Measurements from ENCODE around the gene TCF4.

TCF4 gene

DNA sequence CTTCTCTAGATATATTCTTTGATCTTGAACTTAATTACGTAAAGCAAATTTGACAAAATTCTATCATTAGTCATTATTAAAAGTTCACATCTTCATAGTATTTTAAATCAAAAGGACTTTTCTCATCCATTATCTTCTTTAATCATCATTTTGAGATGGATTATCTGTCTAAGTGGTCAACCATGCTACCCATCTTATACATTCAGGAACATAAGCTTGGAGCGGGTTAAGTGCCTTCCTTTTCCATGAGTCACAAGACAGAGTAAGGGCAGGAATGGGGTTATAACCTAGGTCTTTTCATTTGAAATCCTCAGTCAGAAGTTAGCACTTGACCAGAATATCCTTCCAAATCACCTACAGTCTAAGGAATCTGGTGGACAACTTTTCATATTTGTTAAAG is 297.1 kb downstream of the TCF4 start:
- in situ Hi-C loops (cut with MboI; ENCODE audit: low pct_unique_long_range_greater_than_20kb, low sequenced_read_pairs, unreplicated experiment): no loop called here
- TF ChIP-seq, protein P1, sequence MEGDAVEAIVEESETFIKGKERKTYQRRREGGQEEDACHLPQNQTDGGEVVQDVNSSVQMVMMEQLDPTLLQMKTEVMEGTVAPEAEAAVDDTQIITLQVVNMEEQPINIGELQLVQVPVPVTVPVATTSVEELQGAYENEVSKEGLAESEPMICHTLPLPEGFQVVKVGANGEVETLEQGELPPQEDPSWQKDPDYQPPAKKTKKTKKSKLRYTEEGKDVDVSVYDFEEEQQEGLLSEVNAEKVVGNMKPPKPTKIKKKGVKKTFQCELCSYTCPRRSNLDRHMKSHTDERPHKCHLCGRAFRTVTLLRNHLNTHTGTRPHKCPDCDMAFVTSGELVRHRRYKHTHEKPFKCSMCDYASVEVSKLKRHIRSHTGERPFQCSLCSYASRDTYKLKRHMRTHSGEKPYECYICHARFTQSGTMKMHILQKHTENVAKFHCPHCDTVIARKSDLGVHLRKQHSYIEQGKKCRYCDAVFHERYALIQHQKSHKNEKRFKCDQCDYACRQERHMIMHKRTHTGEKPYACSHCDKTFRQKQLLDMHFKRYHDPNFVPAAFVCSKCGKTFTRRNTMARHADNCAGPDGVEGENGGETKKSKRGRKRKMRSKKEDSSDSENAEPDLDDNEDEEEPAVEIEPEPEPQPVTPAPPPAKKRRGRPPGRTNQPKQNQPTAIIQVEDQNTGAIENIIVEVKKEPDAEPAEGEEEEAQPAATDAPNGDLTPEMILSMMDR (IDR thresholded peaks at IDR 0.05; ENCODE audit: extremely low read depth, insufficient read depth, missing control alignments): no peak
- no peak for DNase-seq (ENCODE audit: low spot score)

DNA sequence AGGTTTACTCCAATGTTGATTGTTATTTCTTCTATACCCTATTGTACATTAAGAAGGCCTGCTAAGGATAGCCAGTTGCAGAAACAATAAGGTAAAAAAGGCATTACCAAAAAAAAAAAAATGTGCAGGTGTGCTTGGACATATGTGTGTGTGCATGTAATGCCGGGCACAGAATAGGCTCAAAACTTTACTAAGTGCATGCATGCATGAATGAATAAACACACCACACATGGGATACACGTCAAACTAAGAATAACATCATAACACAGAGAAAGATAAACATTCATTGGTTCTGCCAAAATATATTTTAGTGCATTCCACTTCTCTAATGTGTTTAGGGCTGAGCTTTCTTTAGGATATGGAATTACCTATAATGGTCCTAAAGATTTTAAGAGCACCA is 298.2 kb downstream of the TCF4 start:
- TF ChIP-seq, protein P1 (IDR thresholded peaks at IDR 0.05; ENCODE audit: extremely low read depth, insufficient read depth, missing control alignments): no peak
- no peak for DNase-seq (ENCODE audit: low spot score)
- in situ Hi-C loops (cut with MboI; ENCODE audit: low pct_unique_long_range_greater_than_20kb, low sequenced_read_pairs, unreplicated experiment): no loop called here

DNA sequence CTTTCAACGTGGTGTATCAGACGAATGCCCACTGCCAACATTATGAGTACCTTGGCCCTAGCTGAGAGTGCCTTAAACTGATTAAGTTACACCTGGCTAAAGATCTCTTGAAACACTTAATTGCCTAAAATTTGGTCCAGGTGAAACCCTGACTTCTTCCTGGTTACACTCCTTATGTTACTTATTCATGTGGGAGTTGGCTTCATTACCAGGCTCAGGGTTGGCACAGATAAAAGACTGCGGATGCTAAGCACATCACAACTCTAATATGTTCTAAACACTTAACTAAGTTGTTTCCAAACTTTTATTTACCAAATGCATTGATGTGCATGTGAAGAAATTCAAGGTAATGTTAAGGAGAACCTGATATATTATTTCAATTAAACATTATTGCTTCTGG is 298.9 kb downstream of the TCF4 start:
- DNase-seq (ENCODE audit: low spot score): no peak
- in situ Hi-C loops (cut with MboI; ENCODE audit: low pct_unique_long_range_greater_than_20kb, low sequenced_read_pairs, unreplicated experiment): no loop called here
- TF ChIP-seq, protein P1 (IDR thresholded peaks at IDR 0.05; ENCODE audit: extremely low read depth, insufficient read depth, missing control alignments): no peak

DNA sequence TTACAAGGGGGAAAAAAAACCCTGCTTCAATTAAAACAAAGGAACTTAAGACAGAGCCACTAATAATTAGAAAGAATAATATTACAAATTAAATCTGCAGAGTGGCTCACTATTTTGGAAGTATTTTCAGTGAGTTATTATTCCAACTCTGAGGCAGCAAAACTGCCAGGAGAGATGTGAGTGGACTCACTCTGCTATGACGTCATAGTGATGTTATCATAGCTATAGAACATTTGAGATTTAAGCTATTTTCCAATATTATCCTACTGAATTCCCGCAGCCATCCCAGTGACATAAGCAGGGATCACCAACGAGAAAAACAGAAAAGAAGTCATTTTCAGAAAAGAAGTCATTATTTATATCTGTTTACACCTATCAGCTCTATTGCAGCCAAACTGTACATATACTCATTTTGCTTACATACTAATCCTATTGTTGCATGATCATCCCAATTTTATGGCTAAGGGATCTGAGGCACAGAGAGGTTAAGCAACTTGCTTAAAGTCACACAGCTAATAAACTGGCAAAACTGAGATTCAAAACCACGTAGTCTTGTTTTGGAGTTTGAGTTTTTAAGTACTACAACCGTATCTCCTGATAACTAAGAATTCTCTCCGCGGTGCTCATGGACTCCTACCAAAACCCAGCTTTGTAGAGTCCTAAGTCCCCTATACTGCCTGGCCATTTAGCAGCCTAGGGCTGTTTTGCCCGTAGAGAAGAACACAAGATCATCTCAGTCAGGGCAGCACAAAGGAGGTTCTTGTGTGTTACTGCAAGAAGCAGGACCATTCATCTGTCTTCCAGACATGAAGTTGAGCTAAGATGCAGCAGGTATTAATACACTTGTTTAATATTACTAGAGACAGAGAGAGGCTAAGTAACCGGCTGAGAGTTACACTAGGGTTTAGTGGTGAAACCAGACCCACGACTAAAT is 299.8 kb downstream of the TCF4 start:
- in situ Hi-C loops (cut with MboI; ENCODE audit: low pct_unique_long_range_greater_than_20kb, low sequenced_read_pairs, unreplicated experiment): no loop called here
- DNase-seq (ENCODE audit: low spot score): no peak
- TF ChIP-seq, protein P1 (IDR thresholded peaks at IDR 0.05; ENCODE audit: extremely low read depth, insufficient read depth, missing control alignments): no peak

DNA sequence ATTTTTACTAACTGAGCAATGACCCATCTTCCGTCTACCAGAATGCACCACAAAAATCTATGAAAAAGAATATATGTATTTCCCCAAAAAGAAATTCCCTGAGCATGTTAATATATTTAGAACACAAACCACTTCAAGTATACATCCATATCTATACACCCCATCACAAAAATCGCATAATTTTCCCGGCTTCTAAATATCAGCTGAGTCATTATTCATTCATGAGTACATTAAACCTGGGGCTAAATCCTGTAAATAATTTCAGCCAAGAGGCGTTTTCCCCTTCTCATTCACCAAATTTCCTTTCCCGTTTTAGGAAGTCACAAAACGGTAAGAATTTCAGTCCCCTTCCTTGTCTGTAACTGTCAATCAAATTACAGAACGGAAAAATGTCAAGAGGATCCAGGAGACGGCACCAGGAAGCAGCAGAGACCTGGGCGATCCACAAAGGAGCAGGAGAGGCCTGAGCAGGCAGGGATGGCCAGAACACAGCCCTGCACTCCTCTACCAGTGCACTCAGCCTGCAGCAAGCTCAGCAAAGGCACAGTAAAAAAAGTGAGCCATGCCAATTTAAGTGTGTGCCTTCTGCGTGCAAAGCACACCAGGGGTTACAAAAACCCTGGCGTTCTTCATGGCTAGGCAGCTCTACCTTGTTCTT is 300.7 kb downstream of the TCF4 start:
- DNase-seq (ENCODE audit: low spot score): no peak
- TF ChIP-seq, protein P1 (IDR thresholded peaks at IDR 0.05; ENCODE audit: extremely low read depth, insufficient read depth, missing control alignments): no peak
- in situ Hi-C loops (cut with MboI; ENCODE audit: low pct_unique_long_range_greater_than_20kb, low sequenced_read_pairs, unreplicated experiment): no loop called here

DNA sequence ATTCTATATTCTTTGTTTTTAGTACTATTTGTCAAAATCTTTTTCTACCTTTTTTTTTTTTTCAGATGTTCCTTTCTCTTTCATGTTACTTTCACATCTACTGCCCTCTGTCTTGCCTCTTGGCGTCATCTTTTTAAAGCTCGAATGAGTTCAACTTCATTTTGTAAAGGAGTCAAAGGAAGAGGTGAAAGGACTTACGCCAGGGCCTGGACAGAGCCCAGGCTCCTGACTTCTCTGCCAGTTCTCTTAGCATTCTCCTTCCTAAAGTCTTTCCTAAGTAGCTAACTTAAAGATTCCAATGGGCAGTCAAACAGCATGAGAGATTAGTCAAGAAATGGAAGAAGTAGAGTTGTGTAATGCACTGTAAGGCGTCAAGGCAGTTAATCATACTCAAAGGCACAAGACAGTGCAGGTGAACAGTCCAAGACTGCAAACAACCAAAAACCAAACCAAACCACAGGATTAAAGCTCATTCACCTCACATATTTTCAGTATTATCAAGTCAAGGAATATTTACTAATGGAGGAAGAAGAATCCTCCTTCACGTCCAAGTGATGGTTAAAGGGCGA is 301.7 kb downstream of the TCF4 start:
- no peak for DNase-seq (ENCODE audit: low spot score)
- TF ChIP-seq, protein P1 (IDR thresholded peaks at IDR 0.05; ENCODE audit: extremely low read depth, insufficient read depth, missing control alignments): no peak
- in situ Hi-C loops (cut with MboI; ENCODE audit: low pct_unique_long_range_greater_than_20kb, low sequenced_read_pairs, unreplicated experiment): no loop called here

Data from GM13977 (cell line).